GM12875 (cell line): Measurements from ENCODE around the gene CFTR.
"Not testable (repeated sequence)": the region's sequence is repeated elsewhere in the genome, so short reads cannot be mapped to it uniquely, and the experiment has no call there.

ENCODE experiments used
- H3K4me3 ChIP-seq: one replicate; pipeline ENCODE4 v1.5.1; 2011; ENCODE audit warnings: low read depth, low read length, control low read depth
- CTCF ChIP-seq: IDR thresholded peaks from 2 replicates; pipeline ENCODE4 v1.5.1; 2011; ENCODE audit warnings: low read depth, mild to moderate bottlenecking, control low read depth, inconsistent platforms, low read length, moderate library complexity, borderline replicate concordance; ENCODE audit not compliant: insufficient read depth

The CFTR gene

GRCh38 chr7:117492649-117493048 is 12.8 kb downstream of the CFTR start:
- no peak for TF ChIP-seq CTCF
- no peak overlapping the region for H3K4me3 ChIP-seq

- no peak for TF ChIP-seq CTCF
- H3K4me3 ChIP-seq = no peak overlapping the region
Measured at GRCh38 chr7:117493460-117493859, 13.6 kb downstream of the CFTR start.

- no peak overlapping the region for H3K4me3 ChIP-seq
- TF ChIP-seq CTCF = no peak
Measured at GRCh38 chr7:117495308-117495707, 15.5 kb downstream of the CFTR start.

GRCh38 chr7:117502331-117502730 is 22.5 kb downstream of the CFTR start:
- no peak overlapping the region for H3K4me3 ChIP-seq

GRCh38 chr7:117505238-117505637 is 25.4 kb downstream of the CFTR start:
- H3K4me3 ChIP-seq = no peak overlapping the region
- TF ChIP-seq CTCF = no peak

More at GRCh38 chr7:117502331-117502730, 22.5 kb downstream of the CFTR start:
- TF ChIP-seq CTCF = no peak

- no peak for TF ChIP-seq CTCF
- H3K4me3 ChIP-seq = no peak overlapping the region
Measured at GRCh38 chr7:117508676-117509075, 28.9 kb downstream of the CFTR start.

GRCh38 chr7:117517194-117517593 is 37.4 kb downstream of the CFTR start:
- not testable (repeated sequence) for H3K4me3 ChIP-seq

- no peak for TF ChIP-seq CTCF
- no peak overlapping the region for H3K4me3 ChIP-seq
Measured at GRCh38 chr7:117530390-117530789, 50.6 kb downstream of the CFTR start.
